Measurements from ENCODE around the gene FNTB. TPM values are rescaled to one million over a fixed set of nuclear protein-coding genes. Genes with fewer than 3 reads are reported as not detected.

FNTB gene
- total RNA-seq, 1 donor: 12.7 TPM

DNA sequence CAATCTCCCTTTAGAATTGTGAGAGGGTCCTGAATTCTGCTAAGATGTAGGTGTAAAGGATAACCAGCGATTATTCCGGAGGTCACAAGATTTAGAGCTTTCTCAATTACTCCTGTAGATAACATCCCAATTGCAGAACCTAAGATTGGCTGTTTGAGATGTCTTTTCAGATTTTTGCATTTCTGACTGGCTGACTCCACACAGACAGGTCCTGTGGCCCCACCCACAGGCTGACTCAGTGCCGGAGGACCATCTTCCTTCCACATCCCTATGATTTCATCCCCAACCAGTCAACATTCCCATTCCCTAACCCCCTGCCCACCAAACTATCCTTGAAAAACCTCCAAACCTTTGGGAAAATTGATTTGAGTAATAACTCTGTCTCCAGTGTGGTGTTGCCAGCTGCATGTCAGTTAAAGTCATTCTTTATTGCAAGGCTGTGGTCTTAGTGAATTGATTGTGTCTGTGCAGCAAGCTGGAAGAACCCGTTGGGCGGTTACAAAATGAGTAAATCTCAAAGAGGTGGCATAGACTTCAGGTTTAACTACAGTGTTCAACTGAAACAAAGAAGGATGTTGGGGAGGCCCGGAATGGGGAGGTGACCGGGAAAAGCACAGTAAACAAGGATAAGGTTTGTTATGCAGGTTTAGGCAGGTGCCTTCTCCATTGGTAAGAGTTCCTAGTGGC is 10.6 kb downstream of the FNTB start:
- TF ChIP-seq, protein P1, sequence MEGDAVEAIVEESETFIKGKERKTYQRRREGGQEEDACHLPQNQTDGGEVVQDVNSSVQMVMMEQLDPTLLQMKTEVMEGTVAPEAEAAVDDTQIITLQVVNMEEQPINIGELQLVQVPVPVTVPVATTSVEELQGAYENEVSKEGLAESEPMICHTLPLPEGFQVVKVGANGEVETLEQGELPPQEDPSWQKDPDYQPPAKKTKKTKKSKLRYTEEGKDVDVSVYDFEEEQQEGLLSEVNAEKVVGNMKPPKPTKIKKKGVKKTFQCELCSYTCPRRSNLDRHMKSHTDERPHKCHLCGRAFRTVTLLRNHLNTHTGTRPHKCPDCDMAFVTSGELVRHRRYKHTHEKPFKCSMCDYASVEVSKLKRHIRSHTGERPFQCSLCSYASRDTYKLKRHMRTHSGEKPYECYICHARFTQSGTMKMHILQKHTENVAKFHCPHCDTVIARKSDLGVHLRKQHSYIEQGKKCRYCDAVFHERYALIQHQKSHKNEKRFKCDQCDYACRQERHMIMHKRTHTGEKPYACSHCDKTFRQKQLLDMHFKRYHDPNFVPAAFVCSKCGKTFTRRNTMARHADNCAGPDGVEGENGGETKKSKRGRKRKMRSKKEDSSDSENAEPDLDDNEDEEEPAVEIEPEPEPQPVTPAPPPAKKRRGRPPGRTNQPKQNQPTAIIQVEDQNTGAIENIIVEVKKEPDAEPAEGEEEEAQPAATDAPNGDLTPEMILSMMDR (IDR thresholded peaks at IDR 0.05; ENCODE audit: extremely low read depth, low read depth, low read length): no peak
- Histone ChIP-seq H3K4me3 (ENCODE audit: insufficient read depth, low read length) (no peak overlapping the region), H2AFZ (ENCODE audit: low read length) (no peak overlapping the region), H3K9me3 (ENCODE audit: low read depth, low read length) (no peaks in the 10 kb centered on the region), H3K79me2 (ENCODE audit: insufficient read depth, low read length) (peaks cover 30% of the 10 kb centered on the region), H4K20me1 (ENCODE audit: insufficient read depth, low read length) (no peaks in the 10 kb centered on the region), H3K4me2 (ENCODE audit: insufficient read depth, low read length) (no peak overlapping the region), H3K36me3 (ENCODE audit: insufficient read depth, low read length) (no peaks in the 10 kb centered on the region), H3K27me3 (ENCODE audit: insufficient read depth, low read length) (no peaks in the 10 kb centered on the region), H3K4me1 (ENCODE audit: insufficient read depth, low read length) (peaks cover 29% of the 10 kb centered on the region), H3K27ac (ENCODE audit: low read depth, low read length) (no peak overlapping the region)
- no peak for DNase-seq (ENCODE audit: insufficient read length, low spot score, missing footprints)

DNA sequence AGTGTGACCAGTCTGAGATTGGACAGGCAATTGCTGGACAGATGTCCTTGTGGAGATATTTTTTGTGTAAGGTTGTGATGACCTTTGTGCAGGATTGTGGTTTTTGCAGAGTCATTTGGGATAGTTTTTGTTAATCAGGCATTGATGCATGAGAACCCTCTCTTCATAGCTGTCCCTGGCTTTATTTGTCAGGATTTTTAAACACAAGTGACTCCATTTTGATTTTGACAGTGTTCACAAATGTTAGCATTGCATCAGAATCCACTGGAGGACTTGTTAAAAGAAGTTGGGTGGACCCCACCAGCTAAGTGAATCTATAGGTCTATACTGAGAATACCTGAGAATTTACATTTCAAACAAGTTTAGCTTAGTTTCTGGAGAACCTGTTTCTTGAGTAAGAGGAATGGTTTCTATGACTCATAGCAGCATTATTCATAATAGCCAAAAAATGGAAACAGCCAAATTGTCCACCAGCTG is 11.8 kb downstream of the FNTB start:
- TF ChIP-seq, protein P1 (IDR thresholded peaks at IDR 0.05; ENCODE audit: extremely low read depth, low read depth, low read length): no peak
- Histone ChIP-seq H3K79me2 (ENCODE audit: insufficient read depth, low read length) (peaks cover 25% of the 10 kb centered on the region), H3K27ac (ENCODE audit: low read depth, low read length) (no peak overlapping the region), H3K36me3 (ENCODE audit: insufficient read depth, low read length) (no peaks in the 10 kb centered on the region), H4K20me1 (ENCODE audit: insufficient read depth, low read length) (no peaks in the 10 kb centered on the region), H3K4me2 (ENCODE audit: insufficient read depth, low read length) (no peak overlapping the region), H3K4me1 (ENCODE audit: insufficient read depth, low read length) (peaks cover 40% of the 10 kb centered on the region), H3K9me3 (ENCODE audit: low read depth, low read length) (no peaks in the 10 kb centered on the region), H3K4me3 (ENCODE audit: insufficient read depth, low read length) (no peak overlapping the region), H2AFZ (ENCODE audit: low read length) (no peak overlapping the region), H3K27me3 (ENCODE audit: insufficient read depth, low read length) (no peaks in the 10 kb centered on the region)
- DNase-seq (ENCODE audit: insufficient read length, low spot score, missing footprints): no peak

DNA sequence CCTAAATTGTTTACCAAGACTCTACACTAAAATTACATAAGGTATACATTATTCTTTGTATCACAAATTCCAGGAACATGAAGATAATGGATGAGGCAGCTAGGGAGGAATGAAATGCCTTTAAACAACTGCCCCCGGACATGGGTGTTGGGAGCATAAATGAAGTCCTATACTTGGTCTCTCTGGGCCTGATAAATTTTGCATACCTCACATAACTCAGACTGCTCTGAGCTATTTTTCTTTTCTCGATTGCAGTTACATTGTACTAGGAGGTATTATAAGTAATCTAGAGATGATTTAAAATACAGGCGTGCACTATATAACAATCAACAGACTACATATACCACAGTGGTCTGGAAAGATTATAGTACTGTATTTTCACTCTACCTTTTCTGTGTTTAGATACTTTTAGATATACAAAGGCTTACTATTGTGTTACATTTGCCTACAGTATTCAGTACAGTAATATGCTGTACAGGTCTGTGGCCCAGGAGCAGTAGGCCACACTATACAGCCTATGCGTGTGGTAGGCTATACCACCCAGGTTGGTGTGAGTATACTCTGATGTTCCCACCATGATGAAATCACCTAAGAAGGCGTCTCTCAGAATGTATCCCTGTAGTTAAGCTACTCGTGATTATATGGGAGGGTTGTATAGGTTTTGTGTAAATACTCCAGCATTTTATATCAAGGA is 14.3 kb downstream of the FNTB start:
- Histone ChIP-seq H4K20me1 (ENCODE audit: insufficient read depth, low read length) (no peaks in the 10 kb centered on the region), H3K9me3 (ENCODE audit: low read depth, low read length) (no peaks in the 10 kb centered on the region), H3K27me3 (ENCODE audit: insufficient read depth, low read length) (no peaks in the 10 kb centered on the region), H3K36me3 (ENCODE audit: insufficient read depth, low read length) (no peaks in the 10 kb centered on the region), H2AFZ (ENCODE audit: low read length) (no peak overlapping the region), H3K27ac (ENCODE audit: low read depth, low read length) (peak overlapping the region; percentile 65), H3K4me1 (ENCODE audit: insufficient read depth, low read length) (peaks cover 53% of the 10 kb centered on the region), H3K4me3 (ENCODE audit: insufficient read depth, low read length) (no peak overlapping the region), H3K79me2 (ENCODE audit: insufficient read depth, low read length) (peaks cover 27% of the 10 kb centered on the region), H3K4me2 (ENCODE audit: insufficient read depth, low read length) (peak overlapping the region; percentile 5)
- TF ChIP-seq, protein P1 (IDR thresholded peaks at IDR 0.05; ENCODE audit: extremely low read depth, low read depth, low read length): no peak
- DNase-seq (ENCODE audit: insufficient read length, low spot score, missing footprints): no peak

DNA sequence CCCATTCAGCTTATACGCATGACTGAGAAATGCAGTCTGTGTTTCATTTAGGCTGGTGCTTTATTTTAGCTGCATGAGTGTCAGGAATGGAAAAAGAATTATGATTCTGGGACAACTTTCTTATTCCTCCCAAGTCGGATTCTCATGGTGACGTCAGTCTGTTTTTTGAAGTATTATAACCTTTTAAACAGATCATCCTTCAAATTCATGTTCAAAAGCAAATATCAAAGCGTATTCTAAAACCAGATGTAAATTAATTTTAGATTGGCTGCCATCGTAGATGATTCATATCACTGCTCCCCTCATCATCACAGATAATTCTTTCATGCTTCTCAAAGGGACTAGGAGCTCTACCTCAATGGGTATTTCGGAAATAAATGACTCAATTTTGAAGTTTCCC is 15.0 kb downstream of the FNTB start:
- Histone ChIP-seq H2AFZ (ENCODE audit: low read length) (no peak overlapping the region), H3K4me1 (ENCODE audit: insufficient read depth, low read length) (peaks cover 60% of the 10 kb centered on the region), H3K4me2 (ENCODE audit: insufficient read depth, low read length) (no peak overlapping the region), H3K27me3 (ENCODE audit: insufficient read depth, low read length) (no peaks in the 10 kb centered on the region), H3K79me2 (ENCODE audit: insufficient read depth, low read length) (peaks cover 24% of the 10 kb centered on the region), H3K27ac (ENCODE audit: low read depth, low read length) (peak overlapping the region; percentile 65), H3K36me3 (ENCODE audit: insufficient read depth, low read length) (no peaks in the 10 kb centered on the region), H3K9me3 (ENCODE audit: low read depth, low read length) (no peaks in the 10 kb centered on the region), H3K4me3 (ENCODE audit: insufficient read depth, low read length) (no peak overlapping the region), H4K20me1 (ENCODE audit: insufficient read depth, low read length) (no peaks in the 10 kb centered on the region)
- DNase-seq (ENCODE audit: insufficient read length, low spot score, missing footprints): no peak
- TF ChIP-seq, protein P1 (IDR thresholded peaks at IDR 0.05; ENCODE audit: extremely low read depth, low read depth, low read length): no peak
